ENCODE results near the gene CNTN2.

CNTN2 gene

DNA sequence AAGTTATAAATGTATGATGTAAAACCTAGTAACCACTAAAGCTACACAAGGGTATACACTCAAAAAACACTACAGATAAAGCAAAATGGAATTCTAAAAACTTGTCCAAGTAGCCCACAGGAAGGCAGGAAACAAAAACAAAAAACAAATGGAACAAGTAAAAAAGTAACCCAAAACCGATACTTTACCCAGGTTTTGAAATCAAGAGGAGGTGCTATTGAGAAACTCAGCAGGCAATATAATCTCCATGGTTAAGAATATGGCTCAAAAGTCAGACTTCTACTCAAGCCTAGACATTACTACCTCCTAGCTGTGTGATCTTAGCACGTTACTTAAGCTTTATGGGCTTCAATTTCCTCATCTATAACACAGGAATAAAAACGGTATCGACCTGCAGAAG lies 65.5 kb downstream of the CNTN2 start:
- H3K4ac ChIP-seq (ENCODE audit: low read depth in 1 of 2, low read length in 2 of 2) = no peak overlapping the region
- peaks cover 19 to 83% of the 10 kb centered on the region in 2 experiments for H3K36me3 ChIP-seq (ENCODE audit: control insufficient read depth in 1 of 2, insufficient read depth in 2 of 2, low read depth in 1 of 2, low read length in 2 of 2)
- H3K27me3 ChIP-seq (ENCODE audit: control insufficient read depth in 1 of 2, insufficient read depth in 1 of 2, low read length in 2 of 2) = no peaks in the 10 kb centered on the region
- H3K23ac ChIP-seq (ENCODE audit: low read length in 2 of 2) = no peak overlapping the region
- no peak for DNase-seq
- no peak overlapping the region for H2BK120ac ChIP-seq (ENCODE audit: low read depth, low read length)
- H2BK5ac ChIP-seq (ENCODE audit: low read depth, low read length, poor library complexity, severe bottlenecking) = no peak overlapping the region
- H2BK12ac ChIP-seq (ENCODE audit: low read length in 2 of 2) = no peak overlapping the region
- no peaks in the 10 kb centered on the region for H3K4me1 ChIP-seq (ENCODE audit: control insufficient read depth, insufficient read depth, low read depth, low read length)
- no peak overlapping the region for H3K14ac ChIP-seq (ENCODE audit: low read length in 2 of 2)
- no peak overlapping the region for H3K4me2 ChIP-seq (ENCODE audit: low read length, poor library complexity, severe bottlenecking)
- no peak overlapping the region for H3K4me3 ChIP-seq (ENCODE audit: insufficient read depth in 1 of 2, low read depth in 1 of 2, low read length in 2 of 2)
- no peak overlapping the region for H3K18ac ChIP-seq (ENCODE audit: low read depth in 1 of 2, low read length in 2 of 2)
- no peak overlapping the region for H2AK5ac ChIP-seq (ENCODE audit: low read length, severe bottlenecking)
- peaks cover 29% of the 10 kb centered on the region for H3K79me1 ChIP-seq (replicated peaks; ENCODE audit: low read length, poor library complexity, severe bottlenecking)
- no peak overlapping the region for H2BK15ac ChIP-seq (ENCODE audit: low read depth, poor library complexity, severe bottlenecking)
- no peak overlapping the region for H3K27ac ChIP-seq (ENCODE audit: low read length, poor library complexity, severe bottlenecking)
- no peaks in the 10 kb centered on the region for H3K9me3 ChIP-seq (ENCODE audit: control insufficient read depth, low read length)
- no peak overlapping the region for H2AFZ ChIP-seq (ENCODE audit: low read depth, low read length)
- WGBS = 97% methylated on average over 2 of the region's 4 CpGs
- no peak overlapping the region for H4K91ac ChIP-seq (ENCODE audit: low read length)
- no peak overlapping the region for H4K8ac ChIP-seq (ENCODE audit: low read length)
- H3K9ac ChIP-seq (ENCODE audit: low read length) = no peak overlapping the region

DNA sequence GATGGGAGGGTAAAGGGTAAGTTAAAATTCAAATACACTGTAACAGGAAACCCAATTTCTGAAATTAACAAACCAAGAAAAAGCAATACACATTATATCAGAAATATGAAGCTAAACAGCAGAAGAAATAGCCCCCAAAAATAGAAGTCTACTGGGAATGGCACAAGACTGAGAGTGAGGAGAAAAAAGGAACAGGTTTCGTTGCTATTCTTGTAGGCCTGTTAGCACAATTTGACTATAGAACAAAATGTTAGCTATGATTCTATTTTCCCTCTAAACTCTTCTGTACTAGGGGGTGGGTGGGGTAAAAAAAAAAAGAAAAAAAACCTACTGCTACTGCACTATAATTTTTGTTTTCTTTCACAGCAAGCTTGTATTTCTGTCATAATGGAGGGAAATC lies 66.3 kb downstream of the CNTN2 start:
- Histone ChIP-seq H4K8ac (ENCODE audit: low read length) (no peak overlapping the region), H3K18ac (ENCODE audit: low read depth in 1 of 2, low read length in 2 of 2) (no peak overlapping the region), H3K4me1 (ENCODE audit: control insufficient read depth, insufficient read depth, low read depth, low read length) (no peaks in the 10 kb centered on the region), H2BK12ac (ENCODE audit: low read length in 2 of 2) (no peak overlapping the region), H3K4me2 (ENCODE audit: low read length, poor library complexity, severe bottlenecking) (no peak overlapping the region), H3K9ac (ENCODE audit: low read length) (no peak overlapping the region), H3K4me3 (ENCODE audit: insufficient read depth in 1 of 2, low read depth in 1 of 2, low read length in 2 of 2) (no peak overlapping the region), H3K27ac (ENCODE audit: low read length, poor library complexity, severe bottlenecking) (no peak overlapping the region), H3K79me1 (replicated peaks; ENCODE audit: low read length, poor library complexity, severe bottlenecking) (peaks cover 28% of the 10 kb centered on the region), H2AK5ac (ENCODE audit: low read length, severe bottlenecking) (no peak overlapping the region), H3K14ac (ENCODE audit: low read length in 2 of 2) (no peak overlapping the region), H2AFZ (ENCODE audit: low read depth, low read length) (no peak overlapping the region), H3K27me3 (ENCODE audit: control insufficient read depth in 1 of 2, insufficient read depth in 1 of 2, low read length in 2 of 2) (no peaks in the 10 kb centered on the region), H2BK5ac (ENCODE audit: low read depth, low read length, poor library complexity, severe bottlenecking) (no peak overlapping the region), H3K23ac (ENCODE audit: low read length in 2 of 2) (no peak overlapping the region), H2BK120ac (ENCODE audit: low read depth, low read length) (no peak overlapping the region), H3K9me3 (ENCODE audit: control insufficient read depth, low read length) (no peaks in the 10 kb centered on the region), H4K91ac (ENCODE audit: low read length) (no peak overlapping the region), H2BK15ac (ENCODE audit: low read depth, poor library complexity, severe bottlenecking) (no peak overlapping the region), H3K4ac (ENCODE audit: low read depth in 1 of 2, low read length in 2 of 2) (no peak overlapping the region), H3K36me3 (ENCODE audit: control insufficient read depth in 1 of 2, insufficient read depth in 2 of 2, low read depth in 1 of 2, low read length in 2 of 2) (peaks cover 15 to 81% of the 10 kb centered on the region in 2 experiments)
- 100% methylated on average over 1 of the region's 1 CpG for WGBS
- no peak for DNase-seq

DNA sequence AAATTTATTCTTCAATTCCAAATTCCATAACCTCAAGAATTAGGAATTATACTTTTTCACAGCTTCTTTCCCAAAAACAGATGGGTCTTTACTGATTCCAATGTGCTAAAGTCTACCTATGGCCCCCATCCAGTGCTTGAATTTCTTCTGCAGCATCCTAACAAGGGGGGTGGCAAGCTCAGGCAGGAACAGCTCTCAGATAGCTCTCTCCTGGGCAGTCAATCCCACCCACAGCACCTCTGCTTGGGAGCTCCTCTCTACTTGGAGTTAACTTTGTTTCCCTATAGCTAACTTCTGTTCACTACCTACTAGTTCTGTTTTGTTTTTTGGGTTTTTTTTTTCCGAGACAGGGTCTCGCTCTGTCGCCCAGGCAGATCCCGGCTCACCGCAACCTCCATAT lies 66.7 kb downstream of the CNTN2 start:
- Histone ChIP-seq H2BK12ac (ENCODE audit: low read length in 2 of 2) (no peak overlapping the region), H3K4me3 (ENCODE audit: insufficient read depth in 1 of 2, low read depth in 1 of 2, low read length in 2 of 2) (no peak overlapping the region), H3K4me2 (ENCODE audit: low read length, poor library complexity, severe bottlenecking) (no peak overlapping the region), H3K27ac (ENCODE audit: low read length, poor library complexity, severe bottlenecking) (no peak overlapping the region), H3K4ac (ENCODE audit: low read depth in 1 of 2, low read length in 2 of 2) (no peak overlapping the region), H2BK120ac (ENCODE audit: low read depth, low read length) (no peak overlapping the region), H3K36me3 (ENCODE audit: control insufficient read depth in 1 of 2, insufficient read depth in 2 of 2, low read depth in 1 of 2, low read length in 2 of 2) (peaks cover 11 to 81% of the 10 kb centered on the region in 2 experiments), H4K91ac (ENCODE audit: low read length) (no peak overlapping the region), H3K14ac (ENCODE audit: low read length in 2 of 2) (no peak overlapping the region), H3K79me1 (replicated peaks; ENCODE audit: low read length, poor library complexity, severe bottlenecking) (peaks cover 28% of the 10 kb centered on the region), H2AFZ (ENCODE audit: low read depth, low read length) (no peak overlapping the region), H3K4me1 (ENCODE audit: control insufficient read depth, insufficient read depth, low read depth, low read length) (no peaks in the 10 kb centered on the region), H2AK5ac (ENCODE audit: low read length, severe bottlenecking) (no peak overlapping the region), H3K23ac (ENCODE audit: low read length in 2 of 2) (no peak overlapping the region), H2BK5ac (ENCODE audit: low read depth, low read length, poor library complexity, severe bottlenecking) (no peak overlapping the region), H3K9me3 (ENCODE audit: control insufficient read depth, low read length) (no peaks in the 10 kb centered on the region), H3K9ac (ENCODE audit: low read length) (no peak overlapping the region), H4K8ac (ENCODE audit: low read length) (no peak overlapping the region), H2BK15ac (ENCODE audit: low read depth, poor library complexity, severe bottlenecking) (no peak overlapping the region), H3K18ac (ENCODE audit: low read depth in 1 of 2, low read length in 2 of 2) (no peak overlapping the region), H3K27me3 (ENCODE audit: control insufficient read depth in 1 of 2, insufficient read depth in 1 of 2, low read length in 2 of 2) (no peaks in the 10 kb centered on the region)
- WGBS = 91% methylated on average over 5 of the region's 5 CpGs
- DNase-seq = no peak

DNA sequence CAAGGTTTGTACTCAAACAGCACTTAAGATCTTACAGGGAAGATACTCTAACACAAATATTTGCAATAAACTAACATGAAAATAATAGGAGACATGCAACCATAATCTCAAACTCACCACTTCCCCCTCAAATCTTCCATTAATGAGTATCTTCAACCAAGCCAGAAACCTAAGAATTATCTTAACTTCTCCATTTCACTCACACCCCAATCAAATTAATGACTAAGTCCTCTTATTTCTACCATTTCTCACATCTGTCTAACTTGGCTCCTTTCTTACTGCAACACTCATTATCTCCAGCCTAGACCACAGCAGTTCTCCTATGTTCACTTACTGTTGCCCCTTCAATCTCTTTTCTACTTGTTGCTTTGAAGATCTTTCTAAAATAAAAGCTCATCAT lies 68.3 kb downstream of the CNTN2 start:
- Histone ChIP-seq H3K4me2 (ENCODE audit: low read length, poor library complexity, severe bottlenecking) (no peak overlapping the region), H3K9ac (ENCODE audit: low read length) (no peak overlapping the region), H2BK5ac (ENCODE audit: low read depth, low read length, poor library complexity, severe bottlenecking) (no peak overlapping the region), H3K27ac (ENCODE audit: low read length, poor library complexity, severe bottlenecking) (no peak overlapping the region), H2AFZ (ENCODE audit: low read depth, low read length) (no peak overlapping the region), H3K36me3 (ENCODE audit: control insufficient read depth in 1 of 2, insufficient read depth in 2 of 2, low read depth in 1 of 2, low read length in 2 of 2) (peaks cover 8 to 76% of the 10 kb centered on the region in 2 experiments), H4K8ac (ENCODE audit: low read length) (no peak overlapping the region), H4K91ac (ENCODE audit: low read length) (no peak overlapping the region), H3K27me3 (ENCODE audit: control insufficient read depth in 1 of 2, insufficient read depth in 1 of 2, low read length in 2 of 2) (no peaks in the 10 kb centered on the region), H3K18ac (ENCODE audit: low read depth in 1 of 2, low read length in 2 of 2) (no peak overlapping the region), H3K4me3 (ENCODE audit: insufficient read depth in 1 of 2, low read depth in 1 of 2, low read length in 2 of 2) (no peak overlapping the region), H2BK120ac (ENCODE audit: low read depth, low read length) (no peak overlapping the region), H2BK15ac (ENCODE audit: low read depth, poor library complexity, severe bottlenecking) (no peak overlapping the region), H3K9me3 (ENCODE audit: control insufficient read depth, low read length) (no peaks in the 10 kb centered on the region), H2AK5ac (ENCODE audit: low read length, severe bottlenecking) (no peak overlapping the region), H3K14ac (ENCODE audit: low read length in 2 of 2) (no peak overlapping the region), H3K79me1 (replicated peaks; ENCODE audit: low read length, poor library complexity, severe bottlenecking) (peaks cover 21% of the 10 kb centered on the region), H2BK12ac (ENCODE audit: low read length in 2 of 2) (no peak overlapping the region), H3K23ac (ENCODE audit: low read length in 2 of 2) (no peak overlapping the region), H3K4me1 (ENCODE audit: control insufficient read depth, insufficient read depth, low read depth, low read length) (no peaks in the 10 kb centered on the region), H3K4ac (ENCODE audit: low read depth in 1 of 2, low read length in 2 of 2) (no peak overlapping the region)
- no peak for DNase-seq
